ENCODE results near the gene TOMM20.

GRCh38 chr1:235093696-235094592 is 34.7 kb downstream of the TOMM20 start:
- TF ChIP-seq CTCF (IDR thresholded peaks at IDR 0.05; ENCODE audit: low read length): peak; percentile 99
- TF ChIP-seq EZH2 (optimal IDR thresholded peaks at IDR 0.05; ENCODE audit: low read depth, low read length): no peak
- no peak for TF ChIP-seq EZH2phosphoT487 (IDR thresholded peaks at IDR 0.05; ENCODE audit: low read length)
